Kidney (tissue), 14 donors: Measurements from ENCODE around the gene FOXP2. TPM values are rescaled to one million over a fixed set of nuclear protein-coding genes. Genes with fewer than 3 reads are reported as not detected.
"Not testable (repeated sequence)": the region's sequence is repeated elsewhere in the genome, so short reads cannot be mapped to it uniquely, and the experiment has no call there.

Experiments used
- DNase-seq, 5 donors: peaks; one replicate each; pipeline ENCODE4 v3.0.0-alpha.2; 2013 to 2020
- FAIRE-seq: peaks from 2 replicates; lab custom pipeline; 2012; peaks lifted over from hg19 to GRCh38; lab: Jason Lieb, UNC
- H3K27ac ChIP-seq, 2 donors: one replicate each; pipeline ENCODE4 v1.7.0; 2013; ENCODE audit warnings: low read depth in 2 of 2, low read length in 2 of 2, inconsistent platforms in 1 of 2
- H3K27me3 ChIP-seq: one replicate; pipeline ENCODE4 v1.7.1; 2013; ENCODE audit warnings: low read length, inconsistent platforms; ENCODE audit not compliant: control insufficient read depth, insufficient read depth
- H3K36me3 ChIP-seq, 3 donors: one replicate each; pipeline versions ENCODE4 v1.7.0 to v1.7.1; 2013; ENCODE audit warnings: low read length in 3 of 3, control low read depth in 1 of 3, inconsistent platforms in 1 of 3; ENCODE audit not compliant: insufficient read depth in 3 of 3, control insufficient read depth in 2 of 3
- H3K4me1 ChIP-seq, 3 donors: one replicate each; pipeline versions ENCODE4 v1.7.0 to v1.7.1; 2013; ENCODE audit warnings: low read length in 3 of 3, inconsistent platforms in 1 of 3, low read depth in 1 of 3; ENCODE audit not compliant: control insufficient read depth in 2 of 3, insufficient read depth in 2 of 3
- H3K4me3 ChIP-seq, 3 donors: one replicate each; pipeline versions ENCODE4 v1.7.0 to v1.8.1; 2013; ENCODE audit warnings: low read length in 3 of 3, control low read depth in 1 of 3, inconsistent platforms in 1 of 3
- H3K9ac ChIP-seq, 3 donors: one replicate each; pipeline versions ENCODE4 v1.7.0 to v1.7.1; 2013; ENCODE audit warnings: low read length in 3 of 3, control low read depth in 1 of 3, inconsistent platforms in 1 of 3
- H3K9me3 ChIP-seq, 3 donors: one replicate each; pipeline versions ENCODE4 v1.7.0 to v1.7.1; 2013; ENCODE audit warnings: low read length in 3 of 3, control low read depth in 1 of 3, inconsistent platforms in 1 of 3; ENCODE audit not compliant: control insufficient read depth in 2 of 3, insufficient read depth in 1 of 3
- intact Hi-C: fragments of 100-400 bp; cut with DNase I; formaldehyde crosslinking; loops from one replicate; pipeline ENCODE4 v1.11.1; 2022
- polyA plus RNA-seq: library from polyadenylated mRNA; stranded (reverse); fragments of 350-450 nt; fragmentation: Illumina TruSeq; extraction: RNeasy Lipid Tissue Mini Kit (QIAGEN cat#74804); gene quantifications from one replicate; pipeline ENCODE4 v1.2.3, GENCODE V29; 2014; ENCODE audit warnings: low read depth, low replicate concordance; ENCODE audit not compliant: insufficient read depth
- total RNA-seq: library from RNA; stranded (reverse); fragmentation: NEBNext Ultra II Directional; extraction: Animal tissue kit (Norgen Biotek cat#: 25700); gene quantifications from one replicate; pipeline ENCODE4 v1.2.1, GENCODE V29; 2021
- TF ChIP-seq, protein P1 (sequence below): IDR thresholded peaks from 3 replicates; pipeline ENCODE4 v1.5.1; 2012; ENCODE audit warnings: mild to moderate bottlenecking, moderate library complexity, borderline replicate concordance; ENCODE audit not compliant: insufficient read depth; ENCODE audit errors: extremely low read depth
- donor health status: control.
- donor health status: control.
- donor health status: control.
- donor health status: control.
- donor health status: control.
- donor health status: DM: yes; HTN: yes; CAD: no.
- donor health status: Normal renal cell carcinoma (clear cell type).

FOXP2 gene
- total and polyA plus RNA-seq, 2 donors from 2014 or later = 0.69 to 8.0 TPM

- Histone ChIP-seq H3K9ac (no peak overlapping the region), H3K27me3 (no peaks in the 10 kb centered on the region), H3K9me3 (no peaks in the 10 kb centered on the region), H3K27ac (no peak overlapping the region), H3K4me3 (no peak overlapping the region), H3K4me1 (no peaks in the 10 kb centered on the region), H3K36me3 (no peaks in the 10 kb centered on the region)
- intact Hi-C loops = no loop called here
- FAIRE-seq (no peak), DNase-seq (no peak)
- TF ChIP-seq, protein P1, sequence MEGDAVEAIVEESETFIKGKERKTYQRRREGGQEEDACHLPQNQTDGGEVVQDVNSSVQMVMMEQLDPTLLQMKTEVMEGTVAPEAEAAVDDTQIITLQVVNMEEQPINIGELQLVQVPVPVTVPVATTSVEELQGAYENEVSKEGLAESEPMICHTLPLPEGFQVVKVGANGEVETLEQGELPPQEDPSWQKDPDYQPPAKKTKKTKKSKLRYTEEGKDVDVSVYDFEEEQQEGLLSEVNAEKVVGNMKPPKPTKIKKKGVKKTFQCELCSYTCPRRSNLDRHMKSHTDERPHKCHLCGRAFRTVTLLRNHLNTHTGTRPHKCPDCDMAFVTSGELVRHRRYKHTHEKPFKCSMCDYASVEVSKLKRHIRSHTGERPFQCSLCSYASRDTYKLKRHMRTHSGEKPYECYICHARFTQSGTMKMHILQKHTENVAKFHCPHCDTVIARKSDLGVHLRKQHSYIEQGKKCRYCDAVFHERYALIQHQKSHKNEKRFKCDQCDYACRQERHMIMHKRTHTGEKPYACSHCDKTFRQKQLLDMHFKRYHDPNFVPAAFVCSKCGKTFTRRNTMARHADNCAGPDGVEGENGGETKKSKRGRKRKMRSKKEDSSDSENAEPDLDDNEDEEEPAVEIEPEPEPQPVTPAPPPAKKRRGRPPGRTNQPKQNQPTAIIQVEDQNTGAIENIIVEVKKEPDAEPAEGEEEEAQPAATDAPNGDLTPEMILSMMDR = no peak
These were observed 17.4 kb downstream of the FOXP2 start for GRCh38 chr7:114432061-114432460.

GRCh38 chr7:114432703-114433102, 18.1 kb downstream of the FOXP2 start:
- intact Hi-C loops = no loop called here
- FAIRE-seq = no peak
- Histone ChIP-seq H3K36me3 (no peaks in the 10 kb centered on the region), H3K9ac (no peak overlapping the region), H3K27ac (no peak overlapping the region), H3K27me3 (no peaks in the 10 kb centered on the region), H3K9me3 (no peaks in the 10 kb centered on the region), H3K4me1 (no peaks in the 10 kb centered on the region), H3K4me3 (no peak overlapping the region)
- DNase-seq = no peak
- TF ChIP-seq, protein P1 = no peak

GRCh38 chr7:114439581-114439980, 25.0 kb downstream of the FOXP2 start:
- TF ChIP-seq, protein P1 = no peak
- H3K36me3 ChIP-seq = no peaks in the 10 kb centered on the region
- no peak for FAIRE-seq

DNA sequence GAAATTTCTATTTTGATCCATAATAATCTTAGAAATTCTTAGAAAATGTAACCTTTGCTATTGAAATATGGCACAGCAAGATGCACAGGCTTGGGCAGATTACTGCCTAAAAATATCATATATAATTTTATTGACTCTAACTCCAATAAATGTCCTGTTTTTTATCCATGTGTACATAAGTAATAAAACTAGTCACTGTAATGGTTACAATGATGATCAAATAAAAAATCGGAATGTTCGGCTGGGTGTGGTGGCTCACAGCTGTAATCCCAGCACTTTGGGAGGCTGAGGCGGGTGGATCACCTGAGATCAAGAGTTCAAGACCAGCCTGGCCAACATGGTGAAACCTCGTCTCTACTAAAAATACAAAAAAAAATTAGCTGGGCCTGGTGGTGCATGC, 26.3 kb downstream of the FOXP2 start:
- H3K9ac ChIP-seq, H3K36me3 ChIP-seq, H3K4me3 ChIP-seq, DNase-seq, intact Hi-C loops, H3K9me3 ChIP-seq, H3K27me3 ChIP-seq, FAIRE-seq, H3K27ac ChIP-seq, H3K4me1 ChIP-seq: not testable (repeated sequence)

More at GRCh38 chr7:114439581-114439980, 25.0 kb downstream of the FOXP2 start:
- Histone ChIP-seq H3K27ac (no peak overlapping the region), H3K9ac (no peak overlapping the region), H3K4me1 (no peaks in the 10 kb centered on the region), H3K27me3 (no peaks in the 10 kb centered on the region), H3K9me3 (no peaks in the 10 kb centered on the region), H3K4me3 (no peak overlapping the region)
- DNase-seq = peak in 1 of 5 donors; percentile 26
- intact Hi-C loops = no loop called here
